ENCODE results near the gene C1QTNF4.

DNA sequence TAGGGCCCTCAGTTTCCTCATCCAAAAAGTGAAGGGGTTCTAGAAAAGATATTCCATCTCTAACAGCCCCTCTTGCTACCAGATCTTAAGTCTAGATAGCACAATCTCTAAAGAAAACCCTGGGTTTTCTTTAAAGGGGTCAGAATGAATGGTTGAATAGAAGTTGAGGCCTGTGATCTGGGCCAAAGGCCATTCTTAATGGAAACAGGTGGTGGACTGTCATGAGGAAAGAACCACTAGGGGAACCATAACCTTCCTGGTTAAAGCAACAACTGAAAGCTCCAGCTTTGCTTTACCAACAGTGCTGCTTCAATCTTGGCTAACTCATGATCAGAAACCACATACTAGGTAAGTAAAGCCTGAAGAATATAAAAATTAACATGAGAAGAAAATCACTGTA lies 43.1 kb downstream of the C1QTNF4 start:
- TF ChIP-seq POLR2A (IDR thresholded peaks at IDR 0.05), result no peak
- TF ChIP-seq, protein P1, sequence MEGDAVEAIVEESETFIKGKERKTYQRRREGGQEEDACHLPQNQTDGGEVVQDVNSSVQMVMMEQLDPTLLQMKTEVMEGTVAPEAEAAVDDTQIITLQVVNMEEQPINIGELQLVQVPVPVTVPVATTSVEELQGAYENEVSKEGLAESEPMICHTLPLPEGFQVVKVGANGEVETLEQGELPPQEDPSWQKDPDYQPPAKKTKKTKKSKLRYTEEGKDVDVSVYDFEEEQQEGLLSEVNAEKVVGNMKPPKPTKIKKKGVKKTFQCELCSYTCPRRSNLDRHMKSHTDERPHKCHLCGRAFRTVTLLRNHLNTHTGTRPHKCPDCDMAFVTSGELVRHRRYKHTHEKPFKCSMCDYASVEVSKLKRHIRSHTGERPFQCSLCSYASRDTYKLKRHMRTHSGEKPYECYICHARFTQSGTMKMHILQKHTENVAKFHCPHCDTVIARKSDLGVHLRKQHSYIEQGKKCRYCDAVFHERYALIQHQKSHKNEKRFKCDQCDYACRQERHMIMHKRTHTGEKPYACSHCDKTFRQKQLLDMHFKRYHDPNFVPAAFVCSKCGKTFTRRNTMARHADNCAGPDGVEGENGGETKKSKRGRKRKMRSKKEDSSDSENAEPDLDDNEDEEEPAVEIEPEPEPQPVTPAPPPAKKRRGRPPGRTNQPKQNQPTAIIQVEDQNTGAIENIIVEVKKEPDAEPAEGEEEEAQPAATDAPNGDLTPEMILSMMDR (IDR thresholded peaks at IDR 0.05), result peak in 2 of 6 experiments; percentile 12 to 24

All from thyroid gland (tissue), 4 donors.